SU-DHL-6 (cell line): ENCODE measurements around the gene KCNE5.
"Not testable (repeated sequence)": the region's sequence is repeated elsewhere in the genome, so short reads cannot be mapped to it uniquely, and the experiment has no call there.

ENCODE experiments used
- H2AFZ ChIP-seq: fragments of 200-600 bp; sonication (generic); 2 replicates; pipeline ENCODE4 v1.6.1; 2014; ENCODE audit warnings: low read depth, mild to moderate bottlenecking, moderate library complexity, mixed read lengths, antibody characterized with exemption, low read length; ENCODE audit not compliant: severe bottlenecking
- H3F3A ChIP-seq: fragments of 200-600 bp; shearing (Covaris generic); 2 replicates; pipeline ENCODE4 v1.6.0; 2016; ENCODE audit warnings: antibody characterized with exemption, mild to moderate bottlenecking; ENCODE audit not compliant: insufficient read depth
- H3K27ac ChIP-seq: fragments of 200-600 bp; sonication (generic); 2 replicates; pipeline ENCODE4 v1.5.1; 2016; ENCODE audit warnings: low read depth, mild to moderate bottlenecking, low read length, moderate library complexity, mixed read lengths
- H3K27me3 ChIP-seq: fragments of 200-600 bp; sonication (generic), shearing (Covaris generic); 2 replicates; pipeline ENCODE4 v1.6.0; 2014; ENCODE audit warnings: mild to moderate bottlenecking, low read length
- H3K36me3 ChIP-seq: fragments of 200-600 bp; sonication (generic); 2 replicates; pipeline ENCODE4 v1.6.1; 2014; ENCODE audit warnings: mild to moderate bottlenecking, low read length, mixed read lengths
- H3K4me2 ChIP-seq: fragments of 300-600, 200-600 bp; shearing (Covaris generic), sonication (generic); 2 replicates; pipeline ENCODE4 v1.6.0; 2014; ENCODE audit warnings: low read length, low read depth, mild to moderate bottlenecking; ENCODE audit not compliant: poor library complexity, severe bottlenecking
- H3K4me3 ChIP-seq: fragments of 200-600 bp; sonication (generic); 2 replicates; pipeline ENCODE4 v1.5.1; 2014; ENCODE audit warnings: antibody characterized with exemption, low read length, mild to moderate bottlenecking, mixed read lengths; ENCODE audit not compliant: insufficient read depth, poor library complexity, severe bottlenecking
- H3K79me2 ChIP-seq: fragments of 200-600 bp; sonication (generic); 2 replicates; pipeline ENCODE4 v1.6.1; 2014; ENCODE audit warnings: mild to moderate bottlenecking, low read length, moderate library complexity; ENCODE audit not compliant: insufficient read depth
- H3K9ac ChIP-seq: fragments of 200-600 bp; sonication (generic); 2 replicates; pipeline ENCODE4 v1.7.0; 2014; ENCODE audit warnings: mild to moderate bottlenecking, low read length
- H3K9me2 ChIP-seq: fragments of 200-600 bp; sonication (generic); replicated peaks from 2 replicates; pipeline ENCODE4 v1.6.1; 2014; ENCODE audit warnings: low read length; ENCODE audit not compliant: insufficient read depth
- H3K9me3 ChIP-seq: fragments of 200-600 bp; sonication (generic); 2 replicates; pipeline ENCODE4 v1.6.1; 2014; ENCODE audit warnings: low read length, mixed read lengths; ENCODE audit not compliant: insufficient read depth
- H4K20me1 ChIP-seq: fragments of 200-600 bp; sonication (generic); 2 replicates; pipeline ENCODE4 v1.6.1; 2014; ENCODE audit warnings: low read depth, mild to moderate bottlenecking, antibody characterized with exemption, low read length, moderate library complexity, mixed read lengths
- EZH2phosphoT487 ChIP-seq: fragments of 200-600 bp; sonication (generic), shearing (Covaris generic); conservative IDR thresholded peaks from 2 replicates; pipeline ENCODE4 v1.6.1; 2018; ENCODE audit warnings: mild to moderate bottlenecking, antibody characterized with exemption, low read length, moderate library complexity, mixed read lengths
- TF ChIP-seq, protein P1 (sequence below): fragments of 200-600 bp; sonication (generic); IDR thresholded peaks from one replicate; pipeline ENCODE4 v1.5.1; 2017; ENCODE audit warnings: antibody characterized with exemption, mild to moderate bottlenecking, low read length, moderate library complexity; ENCODE audit not compliant: insufficient read depth, poor library complexity, severe bottlenecking

The KCNE5 gene

GRCh38 chrX:109660435-109661143 lies 35.6 kb upstream of the KCNE5 start:
- Histone ChIP-seq H3K36me3 (peaks cover 42% of the 10 kb centered on the region; the same call in 1 of the 2 replicates), H3K9ac (no peak overlapping the region), H3K27me3 (no peaks in the 10 kb centered on the region)

DNA sequence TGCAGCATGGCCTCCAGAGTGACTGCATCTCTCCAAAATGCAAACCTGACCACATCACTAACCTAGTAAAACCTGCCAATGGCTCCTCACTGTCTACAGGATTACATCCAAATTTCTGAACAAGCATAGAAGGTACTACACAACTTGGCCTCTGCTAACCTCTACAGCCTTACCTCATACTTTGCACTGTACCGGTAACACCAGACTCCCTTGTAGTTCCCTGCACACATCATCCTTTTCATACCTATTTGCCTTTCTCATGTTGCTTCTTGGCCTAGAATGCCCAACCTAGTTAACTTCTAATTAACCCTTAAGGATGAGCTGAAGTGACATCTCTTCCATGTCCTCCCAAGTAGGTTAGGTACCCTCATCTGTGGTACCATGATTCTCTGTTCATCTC lies 33.4 kb upstream of the KCNE5 start:
- no peak overlapping the region for H3K9ac ChIP-seq
- no peak overlapping the region for H3K27ac ChIP-seq
- no peak for TF ChIP-seq EZH2phosphoT487
- no peaks in the 10 kb centered on the region for H3F3A ChIP-seq
- no peaks in the 10 kb centered on the region for H3K27me3 ChIP-seq
- no peaks in the 10 kb centered on the region for H4K20me1 ChIP-seq
- H3K9me3 ChIP-seq, result no peaks in the 10 kb centered on the region
- H3K36me3 ChIP-seq, result peaks cover 36% of the 10 kb centered on the region; the same call in 1 of the 2 replicates
- H3K4me2 ChIP-seq, result no peak overlapping the region
- H2AFZ ChIP-seq, result no peak overlapping the region
- no peaks in the 10 kb centered on the region for H3K9me2 ChIP-seq
- no peaks in the 10 kb centered on the region for H3K79me2 ChIP-seq
- no peak overlapping the region for H3K4me3 ChIP-seq

More at GRCh38 chrX:109660435-109661143, 35.6 kb upstream of the KCNE5 start:
- Histone ChIP-seq H3F3A (no peaks in the 10 kb centered on the region), H3K79me2 (no peaks in the 10 kb centered on the region), H3K4me3 (no peak overlapping the region), H3K9me3 (no peaks in the 10 kb centered on the region), H4K20me1 (no peaks in the 10 kb centered on the region), H3K4me2 (no peak overlapping the region), H3K9me2 (no peaks in the 10 kb centered on the region), H3K27ac (no peak overlapping the region), H2AFZ (no peak overlapping the region)
- TF ChIP-seq, protein P1, sequence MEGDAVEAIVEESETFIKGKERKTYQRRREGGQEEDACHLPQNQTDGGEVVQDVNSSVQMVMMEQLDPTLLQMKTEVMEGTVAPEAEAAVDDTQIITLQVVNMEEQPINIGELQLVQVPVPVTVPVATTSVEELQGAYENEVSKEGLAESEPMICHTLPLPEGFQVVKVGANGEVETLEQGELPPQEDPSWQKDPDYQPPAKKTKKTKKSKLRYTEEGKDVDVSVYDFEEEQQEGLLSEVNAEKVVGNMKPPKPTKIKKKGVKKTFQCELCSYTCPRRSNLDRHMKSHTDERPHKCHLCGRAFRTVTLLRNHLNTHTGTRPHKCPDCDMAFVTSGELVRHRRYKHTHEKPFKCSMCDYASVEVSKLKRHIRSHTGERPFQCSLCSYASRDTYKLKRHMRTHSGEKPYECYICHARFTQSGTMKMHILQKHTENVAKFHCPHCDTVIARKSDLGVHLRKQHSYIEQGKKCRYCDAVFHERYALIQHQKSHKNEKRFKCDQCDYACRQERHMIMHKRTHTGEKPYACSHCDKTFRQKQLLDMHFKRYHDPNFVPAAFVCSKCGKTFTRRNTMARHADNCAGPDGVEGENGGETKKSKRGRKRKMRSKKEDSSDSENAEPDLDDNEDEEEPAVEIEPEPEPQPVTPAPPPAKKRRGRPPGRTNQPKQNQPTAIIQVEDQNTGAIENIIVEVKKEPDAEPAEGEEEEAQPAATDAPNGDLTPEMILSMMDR, result no peak
- TF ChIP-seq EZH2phosphoT487, result no peak

DNA sequence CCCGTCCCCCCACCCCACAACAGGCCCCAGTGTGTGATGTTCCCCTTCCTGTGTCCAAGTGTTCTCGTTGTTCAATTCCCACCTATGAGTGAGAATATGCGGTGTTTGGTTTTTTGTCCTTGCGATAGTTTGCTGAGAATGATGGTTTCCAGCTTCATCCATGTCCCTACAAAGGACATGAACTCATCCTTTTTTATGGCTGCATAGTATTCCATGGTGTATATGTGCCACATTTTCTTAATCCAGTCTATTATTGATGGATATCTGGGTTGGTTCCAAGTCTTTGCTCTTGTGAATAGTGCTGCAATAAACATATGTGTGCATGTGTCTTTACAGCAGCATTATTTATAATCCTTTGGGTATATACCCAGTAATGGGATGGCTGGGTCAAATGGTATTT lies 32.4 kb upstream of the KCNE5 start:
- H3K4me2 ChIP-seq, H2AFZ ChIP-seq, H3K9ac ChIP-seq, H3K27ac ChIP-seq, H4K20me1 ChIP-seq, H3F3A ChIP-seq, H3K4me3 ChIP-seq, H3K79me2 ChIP-seq, H3K9me2 ChIP-seq, H3K27me3 ChIP-seq, H3K9me3 ChIP-seq: not testable (repeated sequence)
- H3K36me3 ChIP-seq, result peaks cover 28% of the 10 kb centered on the region; the same call in 1 of the 2 replicates

DNA sequence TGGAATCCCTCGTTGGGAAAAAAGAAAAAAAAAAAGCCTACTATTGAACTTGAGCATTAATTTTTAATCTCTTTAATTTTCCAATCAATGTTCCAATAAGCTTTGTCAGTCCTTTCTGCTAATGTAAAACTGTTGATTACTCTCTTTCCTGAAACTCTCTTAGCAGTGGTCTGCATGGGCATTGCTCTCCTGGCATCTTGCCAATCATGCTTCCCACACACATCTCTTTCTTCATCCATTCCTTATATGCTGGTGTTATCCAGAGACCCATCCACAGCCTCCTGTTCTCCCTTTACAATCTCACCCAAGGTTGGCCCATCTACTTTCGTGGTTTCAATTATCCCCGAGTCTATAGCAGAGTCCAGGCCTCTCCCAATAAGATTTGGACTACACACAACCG lies 31.8 kb upstream of the KCNE5 start:
- Histone ChIP-seq H3K79me2 (no peaks in the 10 kb centered on the region), H3K36me3 (peaks cover 30% of the 10 kb centered on the region; the same call in 1 of the 2 replicates), H3K9me2 (no peaks in the 10 kb centered on the region), H2AFZ (no peak overlapping the region), H3K4me3 (no peak overlapping the region), H4K20me1 (no peaks in the 10 kb centered on the region), H3K9ac (no peak overlapping the region), H3K9me3 (no peaks in the 10 kb centered on the region), H3K27ac (no peak overlapping the region), H3F3A (no peaks in the 10 kb centered on the region), H3K27me3 (no peaks in the 10 kb centered on the region), H3K4me2 (no peak overlapping the region)
- TF ChIP-seq, protein P1, result no peak
- TF ChIP-seq EZH2phosphoT487, result no peak
